Loucy (cell line): Measurements from ENCODE around the gene PHLDB1.

Experiments
- H2AFZ ChIP-seq: fragments of 200-600 bp; sonication (generic); 2 replicates; pipeline ENCODE4 v1.6.0; 2016; ENCODE audit warnings: antibody characterized with exemption, mild to moderate bottlenecking, low read length, moderate library complexity
- H3F3A ChIP-seq: fragments of 200-600 bp; 2 replicates; pipeline ENCODE4 v1.6.0; 2016; ENCODE audit warnings: antibody characterized with exemption, low read depth, mild to moderate bottlenecking
- H3K27me3 ChIP-seq: fragments of 200-600 bp; sonication (generic); 2 replicates; pipeline ENCODE4 v1.6.1; 2014; ENCODE audit warnings: low read length, mild to moderate bottlenecking; ENCODE audit not compliant: insufficient read depth, poor library complexity, severe bottlenecking
- H3K36me3 ChIP-seq: fragments of 200-600 bp; sonication (generic); 2 replicates; pipeline ENCODE4 v1.6.1; 2016; ENCODE audit warnings: low read length; ENCODE audit not compliant: insufficient read depth
- H3K4me1 ChIP-seq: fragments of 200-600 bp; sonication (generic); 2 replicates; pipeline ENCODE4 v1.5.1; 2014; ENCODE audit warnings: low read length, mild to moderate bottlenecking; ENCODE audit not compliant: insufficient read depth, poor library complexity, severe bottlenecking
- H3K4me2 ChIP-seq: fragments of 200-600 bp; sonication (generic); 2 replicates; pipeline ENCODE4 v1.6.0; 2014; ENCODE audit warnings: antibody characterized with exemption, low read length, low read depth, mild to moderate bottlenecking; ENCODE audit not compliant: poor library complexity, severe bottlenecking
- H3K4me3 ChIP-seq: fragments of 200-600 bp; sonication (generic); 2 replicates; pipeline ENCODE4 v1.5.1; 2014; ENCODE audit warnings: low read length, mild to moderate bottlenecking, mixed read lengths; ENCODE audit not compliant: poor library complexity, severe bottlenecking
- H3K79me2 ChIP-seq: fragments of 200-600 bp; sonication (generic); 2 replicates; pipeline ENCODE4 v1.6.1; 2014; ENCODE audit warnings: low read length; ENCODE audit not compliant: insufficient read depth
- H3K9ac ChIP-seq: fragments of 200-600 bp; sonication (generic); 2 replicates; pipeline ENCODE4 v1.6.0; 2014; ENCODE audit warnings: mild to moderate bottlenecking, low read depth, low read length, moderate library complexity; ENCODE audit not compliant: poor library complexity, severe bottlenecking
- H3K9me2 ChIP-seq: fragments of 200-600 bp; sonication (generic); replicated peaks from 2 replicates; pipeline ENCODE4 v1.6.1; 2016; ENCODE audit warnings: low read depth, low read length, mixed read lengths
- H3K9me3 ChIP-seq: fragments of 200-600 bp; sonication (generic); 2 replicates; pipeline ENCODE4 v1.6.1; 2014; ENCODE audit warnings: mild to moderate bottlenecking, antibody characterized with exemption, low read length, low read depth; ENCODE audit not compliant: insufficient read depth
- H4K20me1 ChIP-seq: fragments of 200-600 bp; sonication (generic); 2 replicates; pipeline ENCODE4 v1.6.0; 2014; ENCODE audit warnings: antibody characterized with exemption, low read length, mild to moderate bottlenecking; ENCODE audit not compliant: insufficient read depth, poor library complexity, severe bottlenecking
- EZH2phosphoT487 ChIP-seq: fragments of 200-600 bp; IDR thresholded peaks from 2 replicates; pipeline ENCODE4 v1.6.1; 2018; ENCODE audit warnings: antibody characterized with exemption, mild to moderate bottlenecking, moderate library complexity, borderline replicate concordance
- TF ChIP-seq, protein P1 (sequence below): fragments of 200-600 bp; sonication (generic); conservative IDR thresholded peaks from 2 replicates; pipeline ENCODE4 v1.5.1; 2014; ENCODE audit warnings: mild to moderate bottlenecking, antibody characterized with exemption, low read length

Gene PHLDB1

DNA sequence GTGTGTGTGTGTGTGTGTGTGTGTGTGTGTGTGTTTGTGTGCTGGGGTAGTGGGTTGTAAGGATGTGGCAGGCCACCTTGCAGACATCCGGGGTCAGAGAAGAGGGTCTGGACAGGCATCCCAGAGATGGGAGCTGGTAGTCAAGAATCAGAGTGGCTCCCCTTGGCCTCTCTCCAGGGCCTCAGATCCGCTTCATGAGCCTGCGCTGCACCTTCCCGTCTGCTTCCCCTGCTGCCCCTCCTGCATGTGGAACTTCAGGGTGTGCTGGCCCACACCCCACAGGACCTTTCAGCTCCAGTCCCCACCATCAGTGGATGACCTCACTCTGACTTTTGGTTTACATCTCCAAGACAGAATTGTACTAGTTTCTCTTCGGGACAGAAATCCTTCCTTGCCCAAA, 40.9 kb downstream of the PHLDB1 start:
- H3K4me2 ChIP-seq = no peak overlapping the region

GRCh38 chr11:118649941-118650340, 42.5 kb downstream of the PHLDB1 start:
- no peaks in the 10 kb centered on the region for H3K9me2 ChIP-seq
- H3K79me2 ChIP-seq = no peaks in the 10 kb centered on the region
- H3K4me3 ChIP-seq = no peak overlapping the region
- H3K36me3 ChIP-seq = no peaks in the 10 kb centered on the region
- H3K9ac ChIP-seq = no peak overlapping the region
- H2AFZ ChIP-seq = no peak overlapping the region
- H3K27me3 ChIP-seq = no peaks in the 10 kb centered on the region
- peaks cover 21% of the 10 kb centered on the region for H3K4me1 ChIP-seq
- H3K4me2 ChIP-seq = no peak overlapping the region
- H4K20me1 ChIP-seq = no peaks in the 10 kb centered on the region
- H3F3A ChIP-seq = no peaks in the 10 kb centered on the region
- no peaks in the 10 kb centered on the region for H3K9me3 ChIP-seq
- TF ChIP-seq, protein P1, sequence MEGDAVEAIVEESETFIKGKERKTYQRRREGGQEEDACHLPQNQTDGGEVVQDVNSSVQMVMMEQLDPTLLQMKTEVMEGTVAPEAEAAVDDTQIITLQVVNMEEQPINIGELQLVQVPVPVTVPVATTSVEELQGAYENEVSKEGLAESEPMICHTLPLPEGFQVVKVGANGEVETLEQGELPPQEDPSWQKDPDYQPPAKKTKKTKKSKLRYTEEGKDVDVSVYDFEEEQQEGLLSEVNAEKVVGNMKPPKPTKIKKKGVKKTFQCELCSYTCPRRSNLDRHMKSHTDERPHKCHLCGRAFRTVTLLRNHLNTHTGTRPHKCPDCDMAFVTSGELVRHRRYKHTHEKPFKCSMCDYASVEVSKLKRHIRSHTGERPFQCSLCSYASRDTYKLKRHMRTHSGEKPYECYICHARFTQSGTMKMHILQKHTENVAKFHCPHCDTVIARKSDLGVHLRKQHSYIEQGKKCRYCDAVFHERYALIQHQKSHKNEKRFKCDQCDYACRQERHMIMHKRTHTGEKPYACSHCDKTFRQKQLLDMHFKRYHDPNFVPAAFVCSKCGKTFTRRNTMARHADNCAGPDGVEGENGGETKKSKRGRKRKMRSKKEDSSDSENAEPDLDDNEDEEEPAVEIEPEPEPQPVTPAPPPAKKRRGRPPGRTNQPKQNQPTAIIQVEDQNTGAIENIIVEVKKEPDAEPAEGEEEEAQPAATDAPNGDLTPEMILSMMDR = no peak
- TF ChIP-seq EZH2phosphoT487 = no peak

More for the DNA sequence above, 40.9 kb downstream of the PHLDB1 start:
- no peaks in the 10 kb centered on the region for H3F3A ChIP-seq
- no peaks in the 10 kb centered on the region for H3K27me3 ChIP-seq
- no peak overlapping the region for H3K9ac ChIP-seq
- H3K4me3 ChIP-seq = no peak overlapping the region
- H3K9me2 ChIP-seq = no peaks in the 10 kb centered on the region
- no peaks in the 10 kb centered on the region for H4K20me1 ChIP-seq
- no peak overlapping the region for H2AFZ ChIP-seq
- peaks cover 16% of the 10 kb centered on the region for H3K4me1 ChIP-seq
- no peaks in the 10 kb centered on the region for H3K36me3 ChIP-seq
- H3K9me3 ChIP-seq = no peaks in the 10 kb centered on the region
- TF ChIP-seq, protein P1 = no peak
- TF ChIP-seq EZH2phosphoT487 = no peak
- H3K79me2 ChIP-seq = no peaks in the 10 kb centered on the region

GRCh38 chr11:118650366-118650765, 43.0 kb downstream of the PHLDB1 start:
- H3F3A ChIP-seq = no peaks in the 10 kb centered on the region
- H3K4me1 ChIP-seq = peaks cover 21% of the 10 kb centered on the region
- H4K20me1 ChIP-seq = no peaks in the 10 kb centered on the region
- TF ChIP-seq EZH2phosphoT487 = no peak
- no peaks in the 10 kb centered on the region for H3K9me3 ChIP-seq
- H3K4me2 ChIP-seq = no peak overlapping the region
- H3K9me2 ChIP-seq = no peaks in the 10 kb centered on the region
- H2AFZ ChIP-seq = no peak overlapping the region
- H3K36me3 ChIP-seq = no peaks in the 10 kb centered on the region
- no peak overlapping the region for H3K9ac ChIP-seq
- H3K27me3 ChIP-seq = no peaks in the 10 kb centered on the region
- no peak overlapping the region for H3K4me3 ChIP-seq
- no peaks in the 10 kb centered on the region for H3K79me2 ChIP-seq

DNA sequence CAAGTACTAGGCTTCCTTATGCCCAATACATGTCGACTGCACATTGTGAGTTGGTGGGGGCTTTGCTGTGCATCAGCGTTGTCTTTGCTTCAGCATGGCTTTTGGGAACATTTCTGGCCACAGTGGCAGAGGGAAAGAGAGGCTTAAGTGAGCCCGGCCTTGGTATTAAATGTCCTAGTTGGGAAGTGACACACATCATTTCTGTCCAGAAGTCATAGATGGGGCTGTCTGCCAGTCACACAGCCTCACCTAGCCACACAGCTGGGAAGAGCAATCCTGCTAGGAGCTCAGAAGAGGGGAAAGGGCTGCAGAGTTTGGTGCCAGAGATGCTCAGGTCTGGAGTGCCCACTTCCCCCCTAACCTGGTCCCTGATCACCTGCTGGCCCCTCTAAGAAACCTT, 44.4 kb downstream of the PHLDB1 start:
- H3K79me2 ChIP-seq = no peaks in the 10 kb centered on the region
- H3K9ac ChIP-seq = peak overlapping the region; percentile 34
- no peaks in the 10 kb centered on the region for H3K27me3 ChIP-seq
- no peaks in the 10 kb centered on the region for H3K9me2 ChIP-seq
- TF ChIP-seq EZH2phosphoT487 = no peak
- TF ChIP-seq, protein P1 = no peak
- H3K4me2 ChIP-seq = peak overlapping the region; percentile 60
- no peak overlapping the region for H2AFZ ChIP-seq
- H3K9me3 ChIP-seq = no peaks in the 10 kb centered on the region
- no peak overlapping the region for H3K4me3 ChIP-seq
- no peaks in the 10 kb centered on the region for H3K36me3 ChIP-seq
- peaks cover 21% of the 10 kb centered on the region for H3K4me1 ChIP-seq
- H3F3A ChIP-seq = no peaks in the 10 kb centered on the region
- no peaks in the 10 kb centered on the region for H4K20me1 ChIP-seq
